Activated CD8-positive, alpha-beta T cell treated with anti-CD3 and anti-CD28 coated beads for 36 hours (primary cell): Measurements from ENCODE around the gene ATP2C2. TPM values are rescaled to one million over a fixed set of nuclear protein-coding genes. Genes with fewer than 3 reads are reported as not detected.

ENCODE experiments used
- ATAC-seq: fragments of 200-7000 bp; cut with Tn5 transposase; one replicate; pipeline ENCODE4 v1.10.0; 2021; ENCODE audit warnings: mild to moderate bottlenecking, moderate library complexity
- CTCF ChIA-PET: fragments of 350-600 bp; sonication (Branson Sonifier 250); formaldehyde crosslinking; loops from one replicate; lab custom pipeline; 2021; ENCODE audit warnings: antibody characterized with exemption; lab: Charles Lee
- POLR2A ChIA-PET: fragments of 350-600 bp; sonication (Branson Sonifier 250); formaldehyde crosslinking; loops from one replicate; lab custom pipeline; 2021; ENCODE audit warnings: antibody characterized with exemption; lab: Charles Lee
- DNase-seq: peaks from one replicate; pipeline ENCODE4 v3.0.0-alpha.2; 2020
- H3K27ac Mint-ChIP-seq: one replicate; pipeline ENCODE4 v1.8.0; 2021; ENCODE audit warnings: mild to moderate bottlenecking, mixed read lengths
- H3K27me3 Mint-ChIP-seq: one replicate; pipeline ENCODE4 v1.8.0; 2021; ENCODE audit warnings: mixed read lengths
- H3K36me3 Mint-ChIP-seq: one replicate; pipeline ENCODE4 v1.8.0; 2021; ENCODE audit warnings: low read depth, mixed read lengths
- H3K4me1 Mint-ChIP-seq: one replicate; pipeline ENCODE4 v1.8.0; 2021; ENCODE audit warnings: low read depth, mixed read lengths
- H3K4me3 Mint-ChIP-seq: one replicate; pipeline ENCODE4 v1.8.0; 2021; ENCODE audit warnings: mild to moderate bottlenecking, moderate library complexity, mixed read lengths
- H3K9me3 Mint-ChIP-seq: one replicate; pipeline ENCODE4 v1.8.0; 2021; ENCODE audit warnings: mixed read lengths
- CTCF ChIP-seq: fragments of 200-600 bp; IDR thresholded peaks from one replicate; pipeline ENCODE4 v1.8.0; 2022; ENCODE audit warnings: antibody characterized with exemption, mild to moderate bottlenecking
- intact Hi-C: fragments of 100-400 bp; cut with micrococcal nuclease; formaldehyde crosslinking; loops from one replicate; pipeline ENCODE4 v1.10.0; 2022
- total RNA-seq, 2 experiments: library from RNA; stranded (reverse); gene quantifications; one replicate each; pipeline ENCODE4 v1.2.3, GENCODE V29; 2021

ATP2C2 gene
- total RNA-seq, 2 experiments from 2014 or later = not detected

GRCh38 chr16:84464116-84464515 lies 95.8 kb downstream of the ATP2C2 start:
- Mint-ChIP-seq H3K27ac (no peak overlapping the region), H3K27me3 (no peaks in the 10 kb centered on the region), H3K9me3 (peaks cover 17% of the 10 kb centered on the region), H3K4me3 (no peak overlapping the region), H3K4me1 (no peaks in the 10 kb centered on the region), H3K36me3 (peaks cover 24% of the 10 kb centered on the region)
- ATAC-seq (no peak), DNase-seq (no peak)
- CTCF ChIA-PET = interaction anchor here (0.6 kb wide), 1 partner anchor 55 kb away, joined by 3 read pairs; no protein-coding TSS in a partner anchor
- POLR2A ChIA-PET = no interaction called here
- intact Hi-C loops = no loop called here
- no peak for TF ChIP-seq CTCF

GRCh38 chr16:84465154-84465553 lies 96.8 kb downstream of the ATP2C2 start:
- intact Hi-C loops = no loop called here
- Mint-ChIP-seq H3K4me3 (no peak overlapping the region), H3K27me3 (no peaks in the 10 kb centered on the region), H3K27ac (no peak overlapping the region), H3K36me3 (peaks cover 24% of the 10 kb centered on the region), H3K9me3 (peaks cover 17% of the 10 kb centered on the region), H3K4me1 (no peaks in the 10 kb centered on the region)
- DNase-seq = no peak
- CTCF ChIA-PET = interaction anchor here (1.0 to 1.1 kb wide), 2 partner anchors 17 to 188 kb away, joined by 3 read pairs; no protein-coding TSS in a partner anchor
- no peak for ATAC-seq
- POLR2A ChIA-PET = no interaction called here
- TF ChIP-seq CTCF = no peak

- H3K27me3 Mint-ChIP-seq = no peaks in the 10 kb centered on the region
Observed at GRCh38 chr16:84466692-84467091, 98.4 kb downstream of the ATP2C2 start.

GRCh38 chr16:84467256-84467655 lies 98.9 kb downstream of the ATP2C2 start:
- peaks cover 31% of the 10 kb centered on the region for H3K36me3 Mint-ChIP-seq
- ChIA-PET CTCF (no interaction called here), POLR2A (no interaction called here)
- ATAC-seq = no peak
- H3K4me3 Mint-ChIP-seq = no peak overlapping the region
- no peaks in the 10 kb centered on the region for H3K4me1 Mint-ChIP-seq
- no peaks in the 10 kb centered on the region for H3K27me3 Mint-ChIP-seq
- intact Hi-C loops = no loop called here
- no peak for TF ChIP-seq CTCF
- DNase-seq = no peak
- H3K27ac Mint-ChIP-seq = no peak overlapping the region
- H3K9me3 Mint-ChIP-seq = peaks cover 24% of the 10 kb centered on the region

More at GRCh38 chr16:84466692-84467091, 98.4 kb downstream of the ATP2C2 start:
- ChIA-PET CTCF (interaction anchor here (1.1 kb wide), 1 partner anchor 279 kb away, joined by 3 read pairs; no protein-coding TSS in a partner anchor), POLR2A (no interaction called here)
- peaks cover 19% of the 10 kb centered on the region for H3K9me3 Mint-ChIP-seq
- no peaks in the 10 kb centered on the region for H3K4me1 Mint-ChIP-seq
- ATAC-seq (no peak), DNase-seq (no peak)
- intact Hi-C loops = no loop called here
- H3K27ac Mint-ChIP-seq = no peak overlapping the region
- TF ChIP-seq CTCF = no peak
- no peak overlapping the region for H3K4me3 Mint-ChIP-seq
- H3K36me3 Mint-ChIP-seq = peaks cover 26% of the 10 kb centered on the region

GRCh38 chr16:84467709-84468108 lies 99.4 kb downstream of the ATP2C2 start:
- Mint-ChIP-seq H3K27ac (no peak overlapping the region), H3K36me3 (peaks cover 31% of the 10 kb centered on the region), H3K4me1 (no peaks in the 10 kb centered on the region), H3K27me3 (no peaks in the 10 kb centered on the region), H3K4me3 (no peak overlapping the region), H3K9me3 (peaks cover 24% of the 10 kb centered on the region)
- no peak for ATAC-seq
- ChIA-PET CTCF (no interaction called here), POLR2A (no interaction called here)
- intact Hi-C loops = no loop called here
- TF ChIP-seq CTCF = no peak
- DNase-seq = no peak
